ENCODE data around the gene JAG2. TPM values are rescaled to one million over a fixed set of nuclear protein-coding genes. Genes with fewer than 3 reads are reported as not detected.

JAG2 gene
- total RNA-seq, 1 experiment from 2014 or later, result 12.2 TPM

GRCh38 chr14:105123064-105123665, 45.4 kb downstream of the JAG2 start (continued):
- TF ChIP-seq ZNF512 (CRISPR knock-in tag; IDR thresholded peaks at IDR 0.05; ENCODE audit: borderline replicate concordance), result no peak
- TF ChIP-seq ERG (CRISPR knock-in tag; IDR thresholded peaks at IDR 0.05), result no peak
- TF ChIP-seq ZNF121 (CRISPR knock-in tag; IDR thresholded peaks at IDR 0.05), result no peak
- TF ChIP-seq ZNF416 (CRISPR knock-in tag; IDR thresholded peaks at IDR 0.05), result no peak
- no peak for TF ChIP-seq MYBL2 (CRISPR knock-in tag; IDR thresholded peaks at IDR 0.05)
- TF ChIP-seq NR1H2 (CRISPR knock-in tag; IDR thresholded peaks at IDR 0.05), result no peak
- TF ChIP-seq ZNF219 (CRISPR knock-in tag; IDR thresholded peaks at IDR 0.05; ENCODE audit: borderline replicate concordance), result no peak
- no peak for TF ChIP-seq E2F1 (CRISPR knock-in tag; IDR thresholded peaks at IDR 0.05)
- no peak for TF ChIP-seq MLX (CRISPR knock-in tag; IDR thresholded peaks at IDR 0.05)

GRCh38 chr14:105120056-105120455, 48.5 kb downstream of the JAG2 start:
- H3K4me1 Mint-ChIP-seq, result 0 out of 2 replicates have a peak, but pooled peaks cover 3% of the 10 kb centered on the region
- peaks cover 12% of the 10 kb centered on the region for H3K27me3 Mint-ChIP-seq (ENCODE audit: low read depth)
- DNase-seq (ENCODE audit: low spot score), result no peak
- H3K9me3 Mint-ChIP-seq, result peaks cover 32% of the 10 kb centered on the region
- POLR2A ChIA-PET, result no interaction called here
- peaks cover 11% of the 10 kb centered on the region for H3K36me3 Mint-ChIP-seq
- H3K27ac Mint-ChIP-seq, result no peak overlapping the region
- ATAC-seq, result no peak
- no peak overlapping the region for H3K4me3 Mint-ChIP-seq
- CTCF ChIA-PET, result interaction anchor here (1.4 kb wide), 1 partner anchor 30 kb away, joined by 3 read pairs; no protein-coding TSS in a partner anchor
- TF ChIP-seq CDX4 (CRISPR knock-in tag; IDR thresholded peaks at IDR 0.05; ENCODE audit: borderline replicate concordance) (no peak), SOX15 (CRISPR knock-in tag; IDR thresholded peaks at IDR 0.05) (no peak), USF1 (CRISPR knock-in tag; IDR thresholded peaks at IDR 0.05) (no peak), ZNF317 (CRISPR knock-in tag; IDR thresholded peaks at IDR 0.05; ENCODE audit: borderline replicate concordance, low read depth) (no peak), ZBTB21 (CRISPR knock-in tag; IDR thresholded peaks at IDR 0.05; ENCODE audit: borderline replicate concordance) (no peak), AFF4 (CRISPR knock-in tag; IDR thresholded peaks at IDR 0.05; ENCODE audit: borderline replicate concordance) (no peak), NFE2L1 (CRISPR knock-in tag; IDR thresholded peaks at IDR 0.05) (no peak), ARID4B (CRISPR knock-in tag; IDR thresholded peaks at IDR 0.05; ENCODE audit: borderline replicate concordance) (no peak), ZNF423 (CRISPR knock-in tag; IDR thresholded peaks at IDR 0.05) (no peak), E2F1 (CRISPR knock-in tag; IDR thresholded peaks at IDR 0.05) (no peak)

Data from WTC11 (cell line).